HG02840 (cell line): ENCODE measurements around the gene ENOX1.

Experiments
- ATAC-seq: cut with Tn5 transposase; IDR thresholded peaks from one replicate; pipeline ENCODE4 v1.9.1; 2021; ENCODE audit warnings: mild to moderate bottlenecking, moderate library complexity, moderate number of reproducible peaks; ENCODE audit not compliant: unreplicated experiment, low FRiP score

The ENOX1 gene

DNA sequence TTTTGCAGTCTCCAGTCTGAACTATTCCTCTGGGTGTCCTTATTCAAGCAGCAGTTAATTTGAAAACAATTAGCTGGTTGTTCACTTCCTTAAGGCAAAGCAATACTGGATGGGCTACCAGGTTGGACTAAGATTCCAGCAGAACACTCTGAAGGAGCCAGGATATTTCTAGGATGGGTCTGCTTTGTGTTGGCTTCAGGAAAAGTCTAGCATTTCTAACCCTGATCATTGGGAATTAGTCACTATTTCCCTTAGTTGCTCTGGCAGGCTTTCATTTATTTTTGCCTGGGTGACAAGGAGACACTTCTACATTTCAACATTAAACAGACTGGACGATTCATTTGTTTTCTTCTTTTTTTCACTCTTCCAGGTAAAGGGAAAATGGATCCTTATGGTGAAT lies 228.4 kb downstream of the ENOX1 start:
- no peak for ATAC-seq

GRCh38 chr13:43555667-43556066 lies 231.1 kb downstream of the ENOX1 start:
- ATAC-seq, result no peak

DNA sequence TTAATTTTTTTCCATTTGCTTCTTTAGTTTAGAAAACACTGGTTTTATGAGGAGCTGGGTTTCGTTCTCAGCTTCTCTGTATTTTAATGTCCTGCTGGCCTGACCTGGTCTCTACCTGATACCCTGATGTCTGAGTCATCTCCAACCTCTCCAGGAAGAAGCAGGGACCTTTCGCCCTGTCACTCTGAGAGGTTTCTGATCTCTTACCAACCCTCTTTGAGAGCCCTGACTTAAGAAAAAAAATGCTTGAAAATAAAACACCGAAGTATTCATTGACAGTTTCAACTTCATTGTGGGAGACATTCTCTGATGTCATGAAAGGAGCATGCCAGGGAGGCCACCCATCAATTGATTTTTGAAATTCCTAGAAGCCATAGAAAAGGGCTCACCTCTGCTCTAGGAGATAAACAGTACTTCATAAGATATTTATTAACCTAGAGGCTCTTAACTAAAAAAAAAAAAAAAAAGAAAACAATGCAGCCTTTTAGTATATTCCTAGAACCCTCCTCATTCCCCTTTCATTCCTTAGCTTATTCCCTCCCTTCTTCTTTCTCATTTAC lies 234.8 kb downstream of the ENOX1 start:
- ATAC-seq, result no peak

DNA sequence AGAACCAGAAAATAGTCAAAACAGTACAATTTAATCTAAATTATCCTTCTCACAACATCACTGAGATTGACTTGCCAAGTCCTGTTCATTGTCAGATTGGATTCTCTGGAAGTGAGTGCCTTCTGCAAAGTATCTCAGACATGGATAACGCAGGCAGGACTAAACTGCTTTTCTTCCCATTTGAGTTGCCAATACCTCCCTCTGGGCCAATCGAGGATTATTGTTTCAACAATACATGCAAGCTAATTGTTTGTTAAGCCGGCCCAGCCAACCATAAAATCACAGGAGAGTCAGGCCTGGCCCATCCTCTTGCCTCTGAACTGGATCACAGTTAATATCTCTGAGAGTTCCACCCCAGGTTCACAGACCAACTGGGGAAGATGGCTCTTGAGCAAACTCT lies 240.0 kb downstream of the ENOX1 start:
- no peak for ATAC-seq

- ATAC-seq, result no peak
Measured at GRCh38 chr13:43546251-43546650, 240.5 kb downstream of the ENOX1 start.

GRCh38 chr13:43545317-43545874 lies 241.4 kb downstream of the ENOX1 start:
- no peak for ATAC-seq

DNA sequence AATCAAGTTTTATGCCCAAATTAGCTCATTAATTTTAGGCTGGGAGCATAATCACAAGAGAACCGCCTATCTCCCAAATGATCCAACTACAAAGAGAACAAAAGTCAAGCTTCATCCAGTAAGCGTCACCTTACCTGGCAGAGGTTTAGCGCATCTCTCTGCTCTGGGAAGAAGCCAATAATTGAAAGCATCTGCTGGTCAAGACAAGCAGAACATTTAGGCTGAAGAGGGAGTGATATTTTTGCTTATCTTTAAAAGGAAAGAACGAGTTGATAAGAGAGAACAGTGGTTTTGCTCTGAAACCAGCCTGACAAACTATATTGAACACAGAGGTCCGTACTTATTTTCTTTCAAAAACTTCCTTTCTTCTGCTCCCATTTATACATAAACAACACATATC lies 242.1 kb downstream of the ENOX1 start:
- no peak for ATAC-seq

- ATAC-seq, result no peak
Measured at GRCh38 chr13:43544011-43544410, 242.8 kb downstream of the ENOX1 start.

- no peak for ATAC-seq
Measured at GRCh38 chr13:43543331-43543730, 243.4 kb downstream of the ENOX1 start.

DNA sequence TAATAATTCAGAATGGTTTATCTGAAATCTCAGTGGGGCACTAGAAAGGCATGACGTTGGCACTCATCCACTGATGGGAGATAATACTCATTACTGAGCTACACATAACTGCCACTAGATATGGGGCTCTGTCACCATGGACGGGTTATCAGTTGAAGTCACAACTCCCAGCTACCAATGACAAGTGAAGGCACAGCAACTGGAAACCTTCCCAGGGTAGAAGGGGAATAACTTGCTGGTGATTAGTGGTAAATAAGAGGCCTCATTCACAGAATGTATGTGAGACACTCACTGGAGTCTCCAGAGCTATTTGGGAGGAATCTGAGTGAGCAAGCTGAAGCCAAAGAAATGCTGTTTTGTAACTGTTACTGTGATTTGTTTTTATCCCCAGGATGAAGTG lies 249.6 kb downstream of the ENOX1 start:
- no peak for ATAC-seq

DNA sequence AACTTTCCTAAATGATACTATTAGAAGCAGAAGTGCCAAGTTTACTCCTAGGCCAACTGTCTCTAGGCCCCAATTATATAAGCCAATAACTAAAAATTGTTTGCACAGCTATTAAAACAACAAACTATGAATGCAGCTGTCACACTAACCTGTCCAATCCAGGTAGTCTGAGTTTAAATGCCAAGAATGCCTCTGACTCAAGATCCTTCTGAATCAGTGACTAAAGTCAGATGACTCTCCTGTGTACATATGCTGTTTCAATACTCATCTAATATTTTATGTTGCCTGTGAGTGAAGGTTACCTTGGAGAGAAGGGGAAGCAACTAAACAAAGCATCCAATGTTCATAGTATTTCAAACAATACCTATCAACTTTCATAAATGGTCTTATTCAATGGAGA lies 257.0 kb downstream of the ENOX1 start:
- ATAC-seq, result no peak

GRCh38 chr13:43528992-43529391 lies 257.8 kb downstream of the ENOX1 start:
- no peak for ATAC-seq

- ATAC-seq, result no peak
Measured at GRCh38 chr13:43522788-43523187, 264.0 kb downstream of the ENOX1 start.

- no peak for ATAC-seq
Measured at GRCh38 chr13:43520351-43520750, 266.4 kb downstream of the ENOX1 start.

DNA sequence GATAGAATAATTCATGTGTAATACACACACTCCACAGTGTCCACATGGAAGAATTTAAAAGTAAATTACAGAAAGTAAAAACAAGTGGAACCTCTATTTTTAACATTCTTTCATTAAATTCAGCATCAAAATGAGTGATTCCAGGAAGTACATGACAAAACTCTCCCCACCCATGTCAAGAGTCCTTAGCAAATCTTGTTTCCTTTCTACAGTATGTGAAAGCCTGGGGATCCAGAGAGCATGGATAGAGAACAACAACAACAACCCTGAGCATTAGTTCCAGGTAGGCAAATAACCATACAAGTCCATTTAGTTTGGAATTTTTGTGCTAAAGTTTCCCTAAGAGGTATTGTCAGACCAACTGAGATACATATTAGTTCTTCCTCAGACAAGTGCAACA lies 267.9 kb downstream of the ENOX1 start:
- no peak for ATAC-seq

- ATAC-seq, result no peak
Measured at GRCh38 chr13:43516401-43516833, 270.4 kb downstream of the ENOX1 start.

GRCh38 chr13:43515531-43515930 lies 271.2 kb downstream of the ENOX1 start:
- ATAC-seq, result no peak

DNA sequence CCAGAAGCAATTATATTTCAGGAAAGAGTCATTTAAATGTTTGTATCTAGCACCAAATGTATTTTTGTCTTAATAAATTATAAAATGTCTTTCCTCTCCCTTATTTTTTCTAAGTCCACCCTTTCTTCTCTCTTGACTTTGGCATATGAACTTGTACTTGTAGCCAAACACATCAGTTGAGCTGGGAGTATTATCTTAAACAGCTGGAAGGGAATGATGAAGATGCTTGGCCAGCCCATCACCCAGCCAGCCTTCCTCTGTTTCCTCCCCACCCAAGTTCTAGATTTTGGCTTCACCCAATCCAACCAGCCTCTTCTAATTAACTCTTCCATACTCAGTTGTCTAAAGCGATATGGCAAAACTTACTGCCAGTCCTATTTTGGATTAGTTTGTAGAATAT lies 272.5 kb downstream of the ENOX1 start:
- no peak for ATAC-seq

- no peak for ATAC-seq
Measured at GRCh38 chr13:43512221-43512620, 274.6 kb downstream of the ENOX1 start.

DNA sequence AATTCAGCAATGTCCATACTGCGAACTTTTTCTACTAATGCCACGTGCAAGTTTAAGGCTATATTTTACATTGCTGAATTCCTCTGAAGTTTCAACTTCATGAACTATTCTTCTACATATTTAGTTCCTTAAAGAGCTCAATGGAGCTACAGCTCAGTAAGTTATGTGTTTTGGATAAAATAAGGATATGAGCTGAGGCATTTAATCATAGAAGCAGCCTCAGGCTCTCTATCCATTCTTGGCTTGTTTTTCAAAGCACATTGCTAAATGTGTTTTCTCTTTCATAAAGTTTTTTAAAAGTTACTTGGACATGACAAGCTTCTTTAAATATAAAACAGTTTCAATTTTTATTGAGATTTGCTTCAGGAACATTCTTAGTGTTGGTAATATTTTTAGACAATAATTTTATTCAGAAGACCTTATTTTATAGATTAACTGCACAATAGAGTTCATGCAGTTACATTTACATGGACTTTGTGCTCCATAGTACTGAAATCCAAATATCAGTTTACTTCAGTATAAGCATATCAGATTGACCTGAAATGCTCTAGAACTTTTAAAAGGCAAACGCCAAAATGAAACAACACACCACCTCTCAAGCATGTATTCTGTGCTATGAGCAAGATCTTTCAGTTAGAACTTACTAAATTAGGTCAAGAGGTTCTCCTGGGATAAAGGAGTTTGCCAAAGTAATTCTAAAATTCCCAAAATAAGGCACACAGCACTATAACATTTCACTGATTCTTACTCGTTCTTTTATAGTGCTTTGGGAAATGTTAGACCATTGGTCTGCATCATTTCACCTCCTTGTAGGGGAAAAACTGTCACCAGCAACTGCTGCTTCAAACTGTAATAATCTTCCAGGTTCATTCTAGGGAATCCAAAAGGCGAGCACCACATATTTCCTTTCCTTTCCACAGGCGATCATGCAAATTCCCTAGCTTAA lies 275.5 kb downstream of the ENOX1 start:
- no peak for ATAC-seq

DNA sequence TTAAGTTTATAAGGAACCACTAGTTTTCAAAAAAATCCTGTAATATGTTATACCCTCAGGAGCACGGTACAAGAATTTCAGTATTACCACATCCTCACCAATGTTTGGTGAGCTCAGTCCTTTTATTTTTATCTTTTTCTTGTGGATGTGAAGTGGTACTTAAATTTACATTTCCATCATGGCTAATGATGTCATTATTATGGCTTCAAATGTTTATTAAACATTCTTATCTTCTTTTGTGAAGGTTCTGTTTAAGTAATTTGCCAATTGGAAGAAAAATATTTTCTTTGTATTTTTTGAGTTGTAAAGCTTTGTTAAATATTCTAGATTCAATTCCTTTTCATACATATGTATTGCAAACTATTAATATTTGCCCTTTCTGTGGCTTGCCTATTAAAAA lies 291.0 kb downstream of the ENOX1 start:
- ATAC-seq, result no peak

GRCh38 chr13:43494206-43494605 lies 292.6 kb downstream of the ENOX1 start:
- ATAC-seq, result no peak
